PFSK-1 (cell line): ENCODE measurements around the gene C1QL3. TPM values are rescaled to one million over a fixed set of nuclear protein-coding genes. Genes with fewer than 3 reads are reported as not detected.

ENCODE experiments used
- FOXP2 ChIP-seq: optimal IDR thresholded peaks from 2 replicates; pipeline ENCODE3; 2011; ENCODE audit warnings: borderline replicate concordance, control low read depth, inconsistent platforms; ENCODE audit not compliant: insufficient read depth; ENCODE audit errors: extremely low read length, extremely low read depth
- POLR2AphosphoS5 ChIP-seq: IDR thresholded peaks from 2 replicates; pipeline ENCODE4 v1.6.1; 2012; ENCODE audit warnings: low read depth, mild to moderate bottlenecking, control low read depth, low read length, moderate library complexity
- REST ChIP-seq, 2 experiments: IDR thresholded peaks; 2 replicates each; pipeline versions ENCODE4 v1.6.1 to v1.8.0; 2011 to 2012; ENCODE audit warnings: low read depth in 2 of 2, low read length in 2 of 2, control low read depth in 1 of 2, inconsistent platforms in 1 of 2, mild to moderate bottlenecking in 1 of 2, moderate library complexity in 1 of 2; ENCODE audit not compliant: insufficient read depth in 1 of 2
- SIN3A ChIP-seq: IDR thresholded peaks from 2 replicates; pipeline ENCODE4 v1.6.1; 2012; ENCODE audit warnings: mild to moderate bottlenecking, low read length, moderate library complexity, borderline replicate concordance; ENCODE audit not compliant: insufficient read depth
- TAF1 ChIP-seq: IDR thresholded peaks from 2 replicates; pipeline ENCODE4 v1.6.1; 2012; ENCODE audit warnings: low read length, control low read depth, borderline replicate concordance; ENCODE audit not compliant: insufficient read depth
- polyA plus RNA-seq: library from polyadenylated mRNA; unstranded; fragments of >200 nt; gene quantifications from one replicate; pipeline ENCODE4 v1.2.1, GENCODE V29; 2012; ENCODE audit warnings: low read depth, missing spikeins; ENCODE audit not compliant: insufficient read length

C1QL3 gene
- polyA plus RNA-seq, result not detected

- no peak for TF ChIP-seq FOXP2
- no peak for TF ChIP-seq POLR2AphosphoS5
- TF ChIP-seq TAF1, result no peak
- TF ChIP-seq REST (IDR thresholded peaks at IDR 0.05; ENCODE audit: insufficient read depth in 1 of 2, low read depth in 2 of 2, low read length in 2 of 2), result no peak
- TF ChIP-seq SIN3A, result no peak
These were observed at the start of gene C1QL3 for GRCh38 chr10:16521311-16522016. Gene C1QL3 (minus strand): TSS chr10:16521879. CDS start chr10:16521065, 814 bp downstream.

GRCh38 chr10:16570731-16571130 lies 49.1 kb upstream of the C1QL3 start:
- TF ChIP-seq FOXP2 (no peak), POLR2AphosphoS5 (no peak), SIN3A (no peak), TAF1 (no peak), REST (IDR thresholded peaks at IDR 0.05; ENCODE audit: insufficient read depth in 1 of 2, low read depth in 2 of 2, low read length in 2 of 2) (no peak)

GRCh38 chr10:16566202-16566805 lies 44.6 kb upstream of the C1QL3 start:
- TF ChIP-seq FOXP2 (no peak), REST (IDR thresholded peaks at IDR 0.05; ENCODE audit: insufficient read depth in 1 of 2, low read depth in 2 of 2, low read length in 2 of 2) (no peak), TAF1 (no peak), SIN3A (no peak)

- TF ChIP-seq TAF1 (no peak), SIN3A (no peak), POLR2AphosphoS5 (no peak), FOXP2 (no peak), REST (IDR thresholded peaks at IDR 0.05; ENCODE audit: insufficient read depth in 1 of 2, low read depth in 2 of 2, low read length in 2 of 2) (no peak)
These were observed 43.9 kb upstream of the C1QL3 start for GRCh38 chr10:16565604-16566003.
